K562 (cell line): ENCODE data around the gene DAPK1. TPM values are rescaled to one million over a fixed set of nuclear protein-coding genes. Genes with fewer than 3 reads are reported as not detected.

Experiments
- ATAC-seq: fragments of 200-7000 bp; cut with Tn5 transposase; 3 replicates; pipeline ENCODE4 v1.9.1; 2020; ENCODE audit warnings: moderate library complexity
- BruUV-seq: library from RNA; stranded (reverse); fragments of 400-500 nt; replicated peaks from 2 replicates; lab custom pipeline; 2021; lab: Mats Ljungman, UMichigan
- CTCF ChIA-PET: fragments of 300-600 bp; formaldehyde crosslinking; extraction: SDS; loops from one replicate; lab custom pipeline; 2021; ENCODE audit warnings: low intra/inter-chr PET ratio; lab: Yijun Ruan, JAX
- POLR2A ChIA-PET: fragments of 300-600, 350-650 bp; sonication (Branson Sonifier 250); formaldehyde crosslinking; extraction: SDS; loops from one replicate; lab custom pipeline; 2021; ENCODE audit warnings: antibody characterized with exemption, inconsistent platforms; lab: Yijun Ruan, JAX
- DNase-seq, 4 experiments: peaks; one replicate each; pipeline versions ENCODE4 v3.0.0 to v3.0.0-alpha.2; 2011 to 2018; ENCODE audit warnings: low spot score in 3 of 4, mixed read lengths in 3 of 4; ENCODE audit errors: extremely low read depth in 1 of 4
- FAIRE-seq: peaks from 2 replicates; lab custom pipeline; 2011; peaks lifted over from hg19 to GRCh38; lab: Jason Lieb, UNC
- H2AFZ ChIP-seq: 2 replicates; pipeline ENCODE4 v1.6.0; 2011; ENCODE audit warnings: low read depth, low read length, control low read depth, inconsistent platforms
- H3K27ac ChIP-seq: fragments of 200-600 bp; 3 replicates; pipeline ENCODE4 v1.8.0; 2011; ENCODE audit warnings: low read depth, mild to moderate bottlenecking, control low read depth, inconsistent platforms, low read length, moderate library complexity, mixed read lengths; ENCODE audit errors: extremely low read depth
- H3K27me3 ChIP-seq, 2 experiments: fragments of 300-600 bp in 1 of 2; 2 replicates in 1 of 2; 3 replicates in 1 of 2; pipeline versions ENCODE4 v1.6.0 to v1.8.0; 2011; ENCODE audit warnings: inconsistent platforms in 2 of 2, low read length in 2 of 2, mild to moderate bottlenecking in 1 of 2, mixed read lengths in 1 of 2, moderate library complexity in 1 of 2; ENCODE audit not compliant: control insufficient read depth in 2 of 2, insufficient read depth in 2 of 2
- H3K36me3 ChIP-seq: fragments of 300-600 bp; 3 replicates; pipeline ENCODE4 v1.8.0; 2011; ENCODE audit warnings: mild to moderate bottlenecking, low read length, inconsistent platforms; ENCODE audit not compliant: control insufficient read depth, insufficient read depth
- H3K4me1 ChIP-seq, 2 experiments: fragments of 200-600 bp in 1 of 2; replicated peaks in 1 of 2; 2 replicates in 1 of 2; 3 replicates in 1 of 2; pipeline versions ENCODE4 v1.5.1 to v1.8.0; 2011; ENCODE audit warnings: inconsistent platforms in 2 of 2, low read length in 2 of 2, mild to moderate bottlenecking in 1 of 2, mixed read lengths in 1 of 2, moderate library complexity in 1 of 2; ENCODE audit not compliant: control insufficient read depth in 2 of 2, insufficient read depth in 2 of 2
- H3K4me2 ChIP-seq: 2 replicates; pipeline ENCODE4 v1.6.1; 2011; ENCODE audit warnings: low read length, control low read depth, inconsistent platforms, mixed read lengths; ENCODE audit not compliant: insufficient read depth
- H3K4me3 ChIP-seq: fragments of 200-600 bp; sonication (generic), shearing (Covaris generic); 2 replicates; pipeline ENCODE4 v1.5.1; 2016; ENCODE audit warnings: control low read depth, inconsistent platforms
- H3K79me2 ChIP-seq: fragments of 200-600 bp; 3 replicates; pipeline ENCODE4 v1.8.0; 2011; ENCODE audit warnings: low read length, inconsistent platforms; ENCODE audit not compliant: control insufficient read depth, insufficient read depth
- H3K9ac ChIP-seq, 2 experiments: 2 replicates each; pipeline versions ENCODE4 v1.6.0 to v1.6.1; 2011; ENCODE audit warnings: low read depth in 2 of 2, low read length in 2 of 2, control low read depth in 1 of 2, inconsistent platforms in 1 of 2, mild to moderate bottlenecking in 1 of 2, mixed read lengths in 1 of 2; ENCODE audit not compliant: insufficient read depth in 1 of 2
- H3K9me1 ChIP-seq: one replicate; pipeline ENCODE4 v1.6.0; 2011; ENCODE audit warnings: inconsistent platforms, mild to moderate bottlenecking, low read length, moderate library complexity; ENCODE audit not compliant: control insufficient read depth, insufficient read depth
- H3K9me3 ChIP-seq: replicated peaks from 2 replicates; pipeline ENCODE4 v1.5.1; 2011; ENCODE audit warnings: low read depth, low read length, inconsistent platforms; ENCODE audit not compliant: control insufficient read depth, insufficient read depth
- H4K20me1 ChIP-seq: replicated peaks from 2 replicates; pipeline ENCODE4 v1.6.1; 2011; ENCODE audit warnings: low read length, inconsistent platforms, mixed read lengths; ENCODE audit not compliant: control insufficient read depth, insufficient read depth
- CC2D1A ChIP-seq: fragments of 450-650 bp; IDR thresholded peaks from 2 replicates; pipeline ENCODE4 v1.6.1; 2017; ENCODE audit warnings: mild to moderate bottlenecking
- CTCFL ChIP-seq: IDR thresholded peaks from 2 replicates; pipeline ENCODE4 v1.6.1; 2011; ENCODE audit warnings: borderline replicate concordance, low read depth, mild to moderate bottlenecking, moderate library complexity, low read length; ENCODE audit not compliant: insufficient read depth, poor library complexity, severe bottlenecking
- EHMT2 ChIP-seq: fragments of 450-650 bp; IDR thresholded peaks from 2 replicates; pipeline ENCODE4 v1.6.1; 2018; ENCODE audit warnings: antibody characterized with exemption
- FOXK1 ChIP-seq: sonication (generic); formaldehyde crosslinking; IDR thresholded peaks from 2 replicates; pipeline ENCODE4 v1.8.0; 2022; ENCODE audit warnings: missing genetic modification reagents, mild to moderate bottlenecking, borderline replicate concordance
- MYNN ChIP-seq, 2 experiments: sonication (generic); formaldehyde crosslinking in 1 of 2; IDR thresholded peaks; 2 replicates each; pipeline versions ENCODE4 v1.5.0 to v1.6.1; 2016 to 2020; ENCODE audit warnings: antibody characterized with exemption in 1 of 2, missing genetic modification reagents in 1 of 2
- NFXL1 ChIP-seq: fragments of 450-650 bp; formaldehyde crosslinking; IDR thresholded peaks from 2 replicates; pipeline ENCODE4 v1.4.0; 2021; ENCODE audit warnings: mild to moderate bottlenecking
- SMARCA5 ChIP-seq: fragments of 450-650 bp; IDR thresholded peaks from 2 replicates; pipeline ENCODE4 v1.6.1; 2016
- ZNF184 ChIP-seq: sonication (generic); formaldehyde crosslinking; IDR thresholded peaks from 2 replicates; pipeline ENCODE4 v1.5.0; 2020; ENCODE audit warnings: missing genetic modification reagents
- ZNF316 ChIP-seq: fragments of 450-650 bp; IDR thresholded peaks from 2 replicates; pipeline ENCODE4 v1.6.1; 2016
- WGBS: fragments of 100-300 bp; shearing (Covaris generic); methylation state at CpG from one replicate; pipeline ENCODE4 v1.1.6; 2016; ENCODE audit warnings: low coverage, mixed read lengths; ENCODE audit not compliant: insufficient coverage; ENCODE audit errors: missing lambda C conversion rate; 5-methylcytosine and 5-hydroxymethylcytosine counted together
- in situ Hi-C: fragments of 300-500 bp; cut with MboI; formaldehyde crosslinking; loops from 4 replicates; pipeline ENCODE4 v1.15.0; 2018; ENCODE audit warnings: inconsistent platforms, mixed read lengths
- intact Hi-C: fragments of 100-400 bp; cut with micrococcal nuclease; formaldehyde crosslinking; loops from 2 replicates; pipeline ENCODE4 v1.14.2; 2022
- polyA plus RNA-seq, 8 experiments: library from polyadenylated mRNA; depleted of rRNA in 4 of 8; stranded (reverse) in 5 of 8; unstranded in 3 of 8; fragments of >200 nt; fragmentation: Nextera tagmentation in 2 of 8; fragmentation: Illumina TruSeq in 1 of 8; extraction: Ambion mirVana in 2 of 8; extraction: Trizol in 1 of 8; gene quantifications; 2 replicates each; pipeline versions ENCODE4 v1.2.1 to v1.2.3, GENCODE V29; 2011 to 2014; ENCODE audit warnings: inconsistent platforms in 1 of 8, missing spikeins in 1 of 8
- total RNA-seq, 7 experiments: library from RNA; depleted of rRNA in 6 of 7; stranded (reverse); fragments of >200 nt in 6 of 7; fragmentation: Illumina TruSeq in 2 of 7; extraction: Trizol in 2 of 7; gene quantifications; 2 replicates each; pipeline versions ENCODE4 v1.2.1 to v1.2.3, GENCODE V29; 2011 to 2021; ENCODE audit warnings: low replicate concordance in 1 of 7

DAPK1 gene
- total and polyA plus RNA-seq, 9 of the 15 experiments (the other 6 are each of a cell fraction or from before 2014, with no cell fraction given) = 1.7 to 26.4 (median 15.8) TPM

GRCh38 chr9:87593359-87593980 lies 95.8 kb downstream of the DAPK1 start (continued):
- TF ChIP-seq CTCFL (no peak), SMARCA5 (no peak), NFXL1 (CRISPR knock-in tag) (no peak), EHMT2 (no peak)

GRCh38 chr9:87594194-87594593 lies 96.5 kb downstream of the DAPK1 start:
- ATAC-seq = no peak
- no TSS peak for BruUV-seq
- in situ Hi-C loops = no loop called here
- DNase-seq = no peak
- Histone ChIP-seq H3K9me3 (no peaks in the 10 kb centered on the region), H4K20me1 (peaks cover 3% of the 10 kb centered on the region), H3K27ac (no peak overlapping the region), H3K9ac (no peak overlapping the region), H3K36me3 (no peaks in the 10 kb centered on the region), H3K79me2 (peaks cover 3% of the 10 kb centered on the region; the same call in 1 of the 3 replicates), H3K4me2 (no peak overlapping the region), H3K4me1 (peaks cover 17 to 36% of the 10 kb centered on the region in 2 experiments; a peak in 4 of 5 replicates), H3K27me3 (no peaks in the 10 kb centered on the region), H3K4me3 (no peak overlapping the region), H3K9me1 (no peaks in the 10 kb centered on the region), H2AFZ (no peak overlapping the region)
- ChIA-PET POLR2A (no interaction called here), CTCF (no interaction called here)
- intact Hi-C loops = no loop called here
- 85% methylated on average over 4 of the region's 4 CpGs for WGBS
- FAIRE-seq = no peak
- TF ChIP-seq CC2D1A = no peak
- no peak for TF ChIP-seq ZNF184 (CRISPR knock-in tag)
- TF ChIP-seq ZNF316 = no peak
- no peak for TF ChIP-seq FOXK1
- no peak for TF ChIP-seq MYNN (IDR thresholded peaks at IDR 0.05)
- no peak for TF ChIP-seq MYNN (CRISPR knock-in tag; IDR thresholded peaks at IDR 0.05)
